Dermis microvascular lymphatic vessel endothelial cell (primary cell): ENCODE data around the gene MEGF10. TPM values are rescaled to one million over a fixed set of nuclear protein-coding genes. Genes with fewer than 3 reads are reported as not detected.

Experiments
- DNase-seq, 2 donors: peaks; one replicate each; pipeline versions ENCODE4 v3.0.0 to v3.0.0-alpha.2; 2010; ENCODE audit warnings: low read depth in 2 of 2
- total RNA-seq: library from RNA; depleted of rRNA; stranded (reverse); fragments of >200 nt; gene quantifications from 2 replicates; pipeline ENCODE4 v1.2.1, GENCODE V29; 2014

Gene MEGF10
- total RNA-seq, 1 donor from 2014 or later: 0.90 TPM

DNA sequence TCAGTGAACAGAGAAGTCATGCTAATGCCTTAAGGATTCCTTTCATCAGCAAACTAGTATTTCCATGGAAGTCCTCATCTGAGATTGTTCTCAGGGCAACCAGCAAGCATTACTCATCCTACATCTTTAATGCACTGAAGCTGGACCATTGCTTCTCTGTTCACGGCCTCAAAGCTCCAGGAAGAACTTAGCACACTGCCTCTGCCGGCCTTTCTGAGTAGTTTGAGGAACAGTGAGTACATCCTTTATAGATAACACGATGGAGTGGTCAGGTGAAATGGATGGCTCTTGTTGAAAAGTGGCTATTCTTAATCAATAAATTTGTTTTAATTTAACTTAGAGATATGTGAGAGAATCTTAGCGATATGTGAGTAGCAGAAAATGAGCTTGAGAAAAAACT lies 35.8 kb downstream of the MEGF10 start:
- DNase-seq: no peak

DNA sequence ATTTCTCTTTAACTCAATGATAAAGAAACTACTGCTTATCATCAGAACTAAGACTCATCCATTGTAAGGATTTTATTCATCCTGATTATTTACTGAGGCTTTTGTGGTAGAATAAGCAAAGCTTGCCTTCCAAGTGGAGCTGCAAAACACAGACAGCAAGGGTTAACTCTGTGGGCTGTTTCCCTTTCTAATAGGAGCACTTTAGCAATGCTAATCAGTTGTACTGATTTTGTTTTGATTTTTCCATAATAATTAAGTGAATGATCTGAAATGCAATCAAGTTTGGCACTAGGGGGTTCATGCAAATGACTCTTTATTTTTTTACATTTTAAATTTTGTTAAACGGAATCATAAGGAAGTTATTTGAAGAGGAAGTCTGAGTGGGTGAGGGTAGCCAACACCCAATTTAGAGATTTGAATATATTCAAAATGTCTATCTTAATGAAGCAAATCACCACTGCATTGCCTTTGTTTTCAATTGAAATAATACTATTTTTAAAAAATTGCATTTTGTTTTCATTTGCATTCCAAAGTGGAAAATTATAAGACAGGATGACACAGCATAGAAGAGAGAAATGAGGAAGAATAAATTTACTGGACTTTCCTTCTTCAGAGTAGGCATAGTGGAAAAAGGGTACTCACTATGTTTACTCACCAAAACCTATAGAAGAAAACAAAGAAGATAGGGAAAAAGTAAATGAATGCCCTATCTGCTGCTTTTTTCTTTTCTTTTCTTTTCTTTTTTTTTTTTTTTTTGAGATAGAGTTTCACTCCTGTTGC lies 36.6 kb downstream of the MEGF10 start:
- DNase-seq: no peak

DNA sequence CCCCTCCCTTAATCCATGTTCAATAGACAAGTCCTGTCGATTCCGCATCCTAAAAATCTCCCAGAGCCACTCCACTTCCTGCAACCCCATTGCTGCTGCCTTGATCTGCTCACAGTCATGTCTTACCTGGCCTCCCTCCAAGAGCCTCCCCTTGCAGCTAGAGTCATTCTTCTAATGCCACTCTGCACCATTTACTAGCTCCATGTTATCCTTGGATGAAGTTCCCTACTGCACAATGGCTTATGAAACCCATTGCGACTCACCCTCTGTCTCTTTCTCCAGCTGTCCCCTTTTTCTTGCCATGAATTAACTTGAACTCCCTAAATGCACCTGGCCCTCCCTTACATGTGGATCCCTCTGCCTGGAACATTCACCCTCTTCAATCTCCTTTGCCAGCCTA lies 39.5 kb downstream of the MEGF10 start:
- DNase-seq: no peak

DNA sequence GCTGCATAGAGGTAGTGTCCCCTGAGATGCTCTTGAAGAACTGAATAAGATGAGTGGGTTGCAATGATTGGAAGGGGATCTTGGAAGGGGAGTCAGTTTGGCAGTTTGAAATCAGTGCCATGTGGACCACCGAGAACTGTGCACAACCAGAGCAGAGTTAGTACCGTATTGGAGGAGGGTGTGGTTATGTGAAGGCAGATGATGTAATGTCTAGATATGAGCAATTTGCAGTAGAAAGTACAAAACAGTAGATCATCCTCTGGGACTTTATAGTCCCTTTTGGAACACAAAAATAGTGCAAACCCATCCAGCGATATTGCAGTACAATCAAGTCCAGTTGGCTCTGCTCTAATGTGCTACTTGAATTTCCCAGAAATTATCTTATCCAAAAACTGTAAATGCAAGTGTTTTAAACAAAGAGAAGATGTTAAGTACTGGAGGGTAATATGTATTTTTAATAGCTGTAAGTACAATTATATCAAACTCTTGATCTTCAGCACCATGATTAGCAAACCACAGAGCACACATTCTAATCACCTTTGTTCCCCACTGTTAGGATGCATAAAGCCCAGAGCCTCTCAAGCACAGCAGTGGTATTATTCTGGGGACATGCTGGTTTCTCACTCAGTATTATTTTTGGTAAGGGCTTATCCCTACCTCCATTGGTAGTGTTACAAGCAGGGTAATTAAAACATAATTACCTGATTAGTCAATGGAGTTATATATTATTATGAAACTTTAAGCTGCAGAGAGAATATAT lies 41.5 kb downstream of the MEGF10 start:
- DNase-seq: no peak

DNA sequence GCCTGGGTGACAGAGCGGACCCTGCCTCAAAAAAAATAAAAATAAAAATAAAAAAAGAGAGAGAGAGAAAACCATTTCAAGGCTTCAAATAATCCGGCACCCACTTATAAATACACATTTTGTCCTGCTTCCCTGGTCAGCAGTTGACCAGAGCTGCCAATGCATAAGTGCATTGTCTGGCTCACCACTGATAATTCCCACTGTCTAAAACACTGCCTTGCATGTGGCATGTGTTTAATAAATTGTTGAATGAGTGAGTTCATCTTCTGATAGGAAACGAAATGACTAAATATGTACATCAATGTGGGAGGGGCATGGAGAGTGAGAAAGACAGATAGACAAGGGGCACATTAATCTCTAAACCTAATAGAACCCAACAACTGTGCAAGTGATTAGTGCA lies 42.9 kb downstream of the MEGF10 start:
- no peak for DNase-seq

DNA sequence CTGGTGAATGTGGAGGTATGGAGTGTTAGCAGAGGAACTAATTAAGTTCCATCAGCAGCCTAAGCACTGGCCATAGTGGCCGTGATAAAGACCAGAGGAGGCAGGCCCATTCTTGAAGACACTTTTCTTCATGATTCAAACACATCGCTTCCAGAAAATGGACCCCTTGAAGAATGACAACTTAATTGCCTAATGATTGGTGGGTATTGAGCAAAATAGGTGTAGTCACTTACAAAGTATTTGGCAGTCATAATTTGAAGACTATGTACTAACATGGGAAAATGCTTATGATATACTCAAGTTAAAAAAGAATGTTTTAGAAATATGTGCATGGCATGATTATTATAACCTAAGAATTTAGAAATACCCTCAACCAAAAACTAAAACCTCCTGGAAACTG lies 44.8 kb downstream of the MEGF10 start:
- no peak for DNase-seq

DNA sequence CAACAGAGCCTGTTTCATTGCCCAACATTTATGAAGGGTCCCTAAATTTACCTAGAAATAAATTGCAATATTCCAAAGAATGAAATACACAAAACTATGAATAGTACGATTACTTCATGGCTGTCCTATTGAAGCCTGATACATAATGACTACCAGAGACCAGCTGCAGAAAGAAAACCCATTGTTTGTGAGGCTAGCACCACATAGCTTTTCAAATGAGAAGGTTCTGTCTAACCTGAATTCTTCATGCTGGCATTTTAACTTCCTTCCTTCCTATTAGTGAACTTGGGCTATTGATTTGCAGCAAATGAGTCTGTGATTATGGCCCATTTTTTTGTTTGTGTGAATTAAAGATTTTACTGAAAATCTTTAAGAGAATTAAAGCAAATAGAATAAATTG lies 47.3 kb downstream of the MEGF10 start:
- DNase-seq: no peak

DNA sequence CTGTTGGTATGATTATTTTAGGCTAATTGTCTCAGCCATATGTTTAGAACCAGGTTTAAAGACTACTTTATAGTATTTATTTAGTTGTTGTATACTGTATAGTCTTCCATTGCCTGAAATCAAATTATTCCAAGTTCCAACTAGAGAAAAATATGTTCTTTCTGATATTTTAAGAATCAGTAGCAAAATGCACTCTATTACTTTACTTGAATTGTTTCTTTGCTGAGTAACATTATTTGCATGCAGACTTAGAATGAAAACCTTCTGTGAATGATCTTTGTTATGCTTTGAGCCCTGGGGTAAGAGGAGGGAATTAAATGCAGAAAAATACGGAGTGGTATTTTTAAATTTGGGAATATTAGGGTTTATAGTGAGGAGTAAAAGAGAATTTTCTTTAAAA lies 47.9 kb downstream of the MEGF10 start:
- DNase-seq: no peak

DNA sequence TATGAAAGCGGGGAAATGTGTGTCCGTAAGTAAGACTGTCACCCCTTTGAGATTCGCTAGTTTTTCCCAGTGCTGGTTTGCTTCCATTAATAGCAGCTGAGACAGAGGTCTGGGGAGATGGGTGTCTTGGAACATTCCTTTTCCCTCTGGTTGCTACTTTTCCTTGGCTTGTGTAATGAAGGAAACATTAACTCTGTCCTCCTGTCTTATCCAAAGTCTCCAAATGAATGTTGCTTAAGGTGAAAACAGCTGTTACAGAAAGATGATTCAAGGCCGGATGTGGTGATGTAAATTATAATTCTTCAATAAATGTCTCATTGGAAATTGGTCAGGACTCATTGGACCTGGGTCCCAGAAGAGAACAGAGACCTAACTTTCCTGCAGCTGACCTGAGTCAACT lies 50.0 kb downstream of the MEGF10 start:
- DNase-seq: no peak

DNA sequence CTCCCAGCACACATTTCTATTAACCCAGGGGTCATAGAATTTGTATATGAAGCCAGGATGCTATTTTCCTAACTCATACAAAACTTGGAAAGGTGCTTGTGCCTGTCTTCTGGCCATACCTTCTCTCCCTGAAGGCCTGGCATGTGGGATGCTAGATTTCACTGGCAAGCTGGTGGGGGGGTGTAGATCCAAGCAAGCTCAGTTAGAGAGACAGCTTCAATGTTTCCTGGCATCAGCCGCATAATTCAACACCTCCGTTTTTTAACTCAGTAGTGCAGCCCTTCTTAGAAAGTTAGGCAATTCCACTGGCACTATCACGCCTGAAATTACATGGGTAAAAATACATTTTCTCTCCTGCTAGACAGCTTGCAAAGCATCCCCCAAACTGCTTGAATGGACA lies 51.8 kb downstream of the MEGF10 start:
- no peak for DNase-seq

DNA sequence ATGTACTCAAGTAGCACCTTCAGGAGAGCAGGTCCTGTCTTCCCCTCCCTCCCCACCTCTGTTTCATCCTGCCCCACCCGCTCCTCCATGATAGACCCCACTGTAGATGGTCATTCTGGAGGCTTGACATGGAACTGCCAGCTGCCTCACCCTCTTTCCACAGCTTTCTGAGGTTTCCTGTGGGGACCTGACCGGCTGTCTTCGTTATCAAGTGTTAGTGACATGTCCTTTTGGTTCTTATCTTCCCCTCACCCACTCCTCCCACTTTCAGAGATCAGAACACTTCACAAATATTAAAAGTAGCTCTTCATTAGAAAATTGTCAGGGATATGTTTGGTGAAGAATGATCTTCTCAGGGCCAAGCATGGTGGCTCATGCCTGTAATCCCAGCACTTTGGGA lies 52.7 kb downstream of the MEGF10 start:
- DNase-seq: no peak

DNA sequence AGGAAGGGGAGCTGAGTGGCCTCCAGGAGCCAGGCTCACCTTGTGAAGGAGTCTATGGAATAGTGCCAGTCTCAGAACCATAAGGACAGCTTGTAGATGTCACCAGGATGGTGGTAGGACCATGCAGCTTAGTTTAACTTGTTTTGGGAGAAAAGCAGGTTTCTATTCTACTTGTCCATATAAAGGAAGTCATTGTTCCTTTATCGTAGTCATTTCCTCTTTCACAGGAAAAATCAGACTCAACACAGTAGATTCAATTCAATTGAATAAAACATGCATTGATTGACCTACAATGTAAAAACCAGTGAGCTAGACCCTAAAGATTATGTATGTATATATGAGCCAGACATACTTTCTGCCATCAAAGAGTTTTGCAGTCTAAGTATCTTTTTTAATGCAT lies 53.3 kb downstream of the MEGF10 start:
- no peak for DNase-seq

DNA sequence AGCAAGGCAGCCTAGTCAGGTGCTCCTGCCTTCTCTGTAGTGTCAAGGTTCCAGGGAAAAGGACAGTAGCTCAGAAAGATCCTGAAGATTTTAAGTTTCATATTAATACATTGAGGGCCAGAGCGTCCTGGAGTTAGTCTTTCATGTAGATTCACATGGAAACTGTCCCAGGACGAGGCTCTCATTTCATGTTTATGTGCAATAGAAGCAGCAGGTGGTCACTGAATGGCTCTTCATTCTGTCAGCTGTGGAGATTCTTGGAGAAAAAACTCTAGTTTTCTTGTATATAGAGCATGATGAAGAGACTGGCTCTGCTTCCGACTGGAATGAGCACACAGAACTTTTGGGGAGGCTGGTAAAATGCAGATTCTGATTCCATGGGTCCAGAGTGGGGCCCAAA lies 54.3 kb downstream of the MEGF10 start:
- no peak for DNase-seq

DNA sequence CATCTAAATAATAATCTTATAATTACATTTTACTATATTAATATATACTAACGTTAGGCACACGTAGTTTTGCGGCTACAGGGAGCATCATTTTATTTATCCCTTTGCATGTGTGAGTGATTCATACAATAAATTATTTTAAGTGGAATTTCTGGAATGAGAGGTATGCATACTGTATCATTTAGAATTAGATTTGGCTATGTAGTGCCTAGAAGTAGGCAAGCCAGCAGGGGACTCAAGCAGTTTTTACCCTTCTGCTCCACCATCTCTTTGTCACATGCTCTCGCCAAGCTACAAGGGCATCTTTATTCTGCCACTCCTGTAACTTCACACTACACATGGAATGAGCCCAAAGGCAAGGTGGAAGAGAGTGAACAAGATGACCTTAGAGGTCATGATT lies 60.8 kb downstream of the MEGF10 start:
- no peak for DNase-seq

DNA sequence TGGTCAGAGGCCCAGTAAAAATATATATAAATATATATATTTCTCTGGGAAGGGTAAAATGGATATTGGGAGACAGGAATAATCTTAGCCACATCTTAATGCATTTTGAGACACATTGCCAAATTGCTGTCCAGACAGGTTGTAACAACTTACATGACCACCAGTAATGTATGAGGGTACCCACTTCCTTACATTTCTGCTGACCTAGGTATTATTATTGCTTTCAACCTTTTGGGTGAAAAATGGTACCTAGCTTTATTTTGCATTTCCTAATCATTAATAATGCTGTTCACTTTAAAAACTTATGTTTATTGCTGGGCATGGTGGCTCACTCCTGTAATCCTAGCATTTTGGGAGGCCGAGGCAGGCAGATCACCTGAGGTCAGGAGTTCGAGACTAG lies 61.5 kb downstream of the MEGF10 start:
- no peak for DNase-seq

DNA sequence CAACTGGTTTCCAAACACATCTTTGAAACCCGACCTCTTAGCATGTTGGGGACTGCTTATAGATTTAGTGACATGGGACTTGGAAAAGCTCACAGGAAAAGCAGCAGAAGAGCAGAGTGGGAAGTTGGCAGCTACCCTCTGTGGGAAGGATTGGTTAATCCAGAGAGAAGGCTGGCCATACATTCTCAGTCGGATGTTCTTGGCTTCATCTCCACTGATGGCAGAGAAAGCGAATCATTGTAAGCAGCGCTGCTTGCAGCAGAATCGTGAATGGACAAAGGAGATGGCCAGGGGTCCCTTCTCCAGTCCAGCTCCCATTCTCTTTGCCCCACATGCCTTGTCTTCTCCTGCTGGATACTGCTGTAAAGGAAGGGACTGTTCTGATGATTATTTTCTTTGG lies 62.7 kb downstream of the MEGF10 start:
- no peak for DNase-seq

DNA sequence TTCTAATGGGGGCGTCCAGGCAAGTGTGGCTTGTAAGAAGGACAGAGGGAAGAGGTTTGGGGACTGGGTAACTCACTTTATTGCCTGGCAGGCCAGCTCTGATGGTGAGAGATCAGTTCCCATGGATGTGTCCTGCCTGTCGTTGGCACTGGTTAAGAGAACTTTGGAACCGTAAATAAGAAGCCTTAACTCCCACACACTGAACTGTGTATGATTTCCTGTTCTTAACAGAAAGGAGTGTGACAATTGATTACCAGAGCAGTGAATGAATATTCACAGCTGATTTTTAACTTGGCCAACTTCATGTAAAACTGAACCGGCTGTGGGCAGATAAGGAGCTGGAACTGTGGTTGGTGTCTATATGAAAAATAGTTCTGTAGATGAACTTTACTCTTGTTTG lies 63.2 kb downstream of the MEGF10 start:
- no peak for DNase-seq

DNA sequence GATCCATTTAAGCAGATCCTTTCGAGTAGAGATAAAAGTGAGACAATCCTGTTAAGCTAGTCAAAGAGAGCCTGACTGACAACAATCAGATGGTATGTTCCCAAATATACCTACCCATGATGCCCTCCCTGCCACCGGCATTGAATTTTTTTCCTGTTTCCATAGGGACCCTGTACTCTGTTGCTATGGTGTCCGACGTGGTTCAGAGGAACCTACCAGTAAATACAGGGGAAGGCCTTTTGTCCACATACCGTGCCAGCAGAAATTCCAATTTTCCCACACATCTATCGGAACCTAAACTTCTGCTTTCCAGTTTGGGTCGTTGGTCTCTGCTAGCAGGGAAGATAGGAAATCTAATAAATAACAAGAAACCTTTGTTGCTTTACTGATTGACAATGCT lies 64.7 kb downstream of the MEGF10 start:
- DNase-seq: peak; percentile 19 to 40

DNA sequence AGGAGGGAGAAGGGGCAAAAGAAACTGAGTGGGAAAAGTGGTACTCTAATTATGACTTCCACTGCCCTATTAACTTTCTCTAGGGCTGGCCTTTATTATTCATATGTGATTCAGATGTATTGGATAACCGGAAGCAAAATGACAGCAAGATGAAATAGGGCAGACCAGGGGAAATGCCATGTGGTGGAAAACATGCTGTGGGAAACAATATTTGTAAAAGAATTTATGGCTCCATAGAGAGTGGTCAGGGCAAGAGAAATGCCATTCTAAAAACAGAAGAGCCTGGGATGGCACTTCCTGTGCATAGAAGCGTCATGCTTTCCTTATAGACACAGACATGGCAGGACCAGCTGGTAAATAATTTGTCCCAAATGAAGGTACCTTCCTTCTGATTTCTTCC lies 67.7 kb downstream of the MEGF10 start:
- DNase-seq: peak; percentile 80 to 84

DNA sequence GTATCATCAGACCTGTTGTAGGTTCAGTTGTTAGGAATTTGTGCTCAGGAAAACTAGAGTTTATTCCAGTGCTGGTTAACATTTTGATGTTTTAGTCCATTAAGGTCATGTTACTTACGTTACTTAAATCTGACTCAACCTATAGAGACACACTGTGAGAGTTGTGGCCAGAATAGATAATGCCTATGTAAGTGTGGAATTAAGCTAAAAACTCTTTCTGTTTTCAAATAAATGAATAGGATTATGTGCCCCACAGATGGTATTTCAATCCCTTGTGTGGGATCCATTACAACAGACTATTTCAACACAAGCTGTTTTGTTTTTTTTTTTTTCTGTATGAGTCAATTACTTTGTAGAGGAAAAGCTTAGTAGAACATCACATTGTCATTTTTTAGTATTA lies 68.1 kb downstream of the MEGF10 start:
- DNase-seq: peak; percentile 21 to 24

DNA sequence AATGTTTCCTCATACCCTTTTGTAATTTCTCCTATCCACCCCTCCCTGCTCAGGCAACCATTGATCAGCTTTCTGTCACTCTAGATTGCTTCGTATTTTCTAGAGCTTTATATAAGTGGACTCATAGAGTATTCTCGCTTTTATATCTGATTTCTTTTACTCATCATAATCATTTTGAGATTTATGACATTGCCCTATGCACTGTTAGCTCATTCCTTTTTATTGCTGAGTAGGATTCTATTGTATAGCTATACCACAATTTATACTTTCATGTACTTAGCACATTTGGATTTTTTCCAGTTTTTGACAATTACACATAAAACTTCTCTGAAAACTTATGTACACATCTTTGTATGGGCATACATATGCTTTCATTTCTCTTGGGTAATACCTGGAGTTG lies 68.9 kb downstream of the MEGF10 start:
- no peak for DNase-seq

DNA sequence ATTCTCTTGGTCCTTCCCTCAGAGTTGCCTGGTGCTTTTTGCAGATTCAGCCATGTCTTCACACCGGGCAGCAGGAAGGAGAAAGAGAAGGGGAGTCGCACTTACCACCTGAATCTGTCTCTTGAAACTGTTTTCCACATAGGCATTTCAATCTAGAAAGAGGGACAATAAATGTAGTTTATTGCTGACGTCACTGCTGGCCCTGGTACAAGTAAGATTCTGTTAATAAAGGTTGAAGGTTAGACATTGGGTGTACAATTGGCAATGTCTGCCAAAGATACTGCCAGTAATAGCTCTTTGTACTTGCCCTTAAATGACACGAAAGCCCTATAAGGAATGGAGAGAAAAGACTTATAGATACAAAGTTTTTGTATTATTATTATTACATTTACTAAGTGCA lies 72.8 kb downstream of the MEGF10 start:
- DNase-seq: no peak

DNA sequence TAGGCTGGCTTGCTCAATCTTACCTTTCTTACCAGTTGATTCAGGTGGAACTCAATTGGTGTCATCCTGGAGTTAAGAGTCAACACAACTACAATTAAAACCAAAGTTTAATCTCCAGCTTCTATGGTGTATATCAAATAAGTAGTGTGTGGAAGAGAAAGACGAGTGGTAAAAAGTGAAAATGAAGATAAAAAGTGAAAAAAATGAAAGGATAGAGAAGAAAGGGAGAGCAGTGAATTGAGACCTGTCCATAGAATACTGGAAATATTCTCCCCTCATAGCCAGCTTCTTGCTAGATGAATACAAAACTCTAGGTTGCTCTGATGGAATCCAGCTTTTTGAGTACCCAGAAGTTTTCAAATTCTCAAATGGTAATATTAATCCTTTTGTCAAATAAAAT lies 76.4 kb downstream of the MEGF10 start:
- DNase-seq: no peak
